Activated CD8-positive, alpha-beta T cell treated with anti-CD3 and anti-CD28 coated beads for 36 hours (primary cell): ENCODE results near the gene SYF2. TPM values are rescaled to one million over a fixed set of nuclear protein-coding genes. Genes with fewer than 3 reads are reported as not detected.

ENCODE experiments used
- ATAC-seq: fragments of 200-7000 bp; cut with Tn5 transposase; one replicate; pipeline ENCODE4 v1.10.0; 2021; ENCODE audit warnings: mild to moderate bottlenecking, moderate library complexity
- CTCF ChIA-PET: fragments of 350-600 bp; sonication (Branson Sonifier 250); formaldehyde crosslinking; loops from one replicate; lab custom pipeline; 2021; ENCODE audit warnings: antibody characterized with exemption; lab: Charles Lee
- POLR2A ChIA-PET: fragments of 350-600 bp; sonication (Branson Sonifier 250); formaldehyde crosslinking; loops from one replicate; lab custom pipeline; 2021; ENCODE audit warnings: antibody characterized with exemption; lab: Charles Lee
- DNase-seq: peaks from one replicate; pipeline ENCODE4 v3.0.0-alpha.2; 2020
- H3K27ac Mint-ChIP-seq: one replicate; pipeline ENCODE4 v1.8.0; 2021; ENCODE audit warnings: mild to moderate bottlenecking, mixed read lengths
- H3K27me3 Mint-ChIP-seq: one replicate; pipeline ENCODE4 v1.8.0; 2021; ENCODE audit warnings: mixed read lengths
- H3K36me3 Mint-ChIP-seq: one replicate; pipeline ENCODE4 v1.8.0; 2021; ENCODE audit warnings: low read depth, mixed read lengths
- H3K4me1 Mint-ChIP-seq: one replicate; pipeline ENCODE4 v1.8.0; 2021; ENCODE audit warnings: low read depth, mixed read lengths
- H3K4me3 Mint-ChIP-seq: one replicate; pipeline ENCODE4 v1.8.0; 2021; ENCODE audit warnings: mild to moderate bottlenecking, moderate library complexity, mixed read lengths
- H3K9me3 Mint-ChIP-seq: one replicate; pipeline ENCODE4 v1.8.0; 2021; ENCODE audit warnings: mixed read lengths
- intact Hi-C: fragments of 100-400 bp; cut with micrococcal nuclease; formaldehyde crosslinking; loops from one replicate; pipeline ENCODE4 v1.10.0; 2022
- total RNA-seq, 2 experiments: library from RNA; stranded (reverse); gene quantifications; one replicate each; pipeline ENCODE4 v1.2.3, GENCODE V29; 2021
- TF ChIP-seq, protein P1 (sequence below): fragments of 200-600 bp; IDR thresholded peaks from one replicate; pipeline ENCODE4 v1.8.0; 2022; ENCODE audit warnings: antibody characterized with exemption, mild to moderate bottlenecking

The SYF2 gene
- total RNA-seq, 2 experiments from 2014 or later = 35.7 to 39.6 TPM

DNA sequence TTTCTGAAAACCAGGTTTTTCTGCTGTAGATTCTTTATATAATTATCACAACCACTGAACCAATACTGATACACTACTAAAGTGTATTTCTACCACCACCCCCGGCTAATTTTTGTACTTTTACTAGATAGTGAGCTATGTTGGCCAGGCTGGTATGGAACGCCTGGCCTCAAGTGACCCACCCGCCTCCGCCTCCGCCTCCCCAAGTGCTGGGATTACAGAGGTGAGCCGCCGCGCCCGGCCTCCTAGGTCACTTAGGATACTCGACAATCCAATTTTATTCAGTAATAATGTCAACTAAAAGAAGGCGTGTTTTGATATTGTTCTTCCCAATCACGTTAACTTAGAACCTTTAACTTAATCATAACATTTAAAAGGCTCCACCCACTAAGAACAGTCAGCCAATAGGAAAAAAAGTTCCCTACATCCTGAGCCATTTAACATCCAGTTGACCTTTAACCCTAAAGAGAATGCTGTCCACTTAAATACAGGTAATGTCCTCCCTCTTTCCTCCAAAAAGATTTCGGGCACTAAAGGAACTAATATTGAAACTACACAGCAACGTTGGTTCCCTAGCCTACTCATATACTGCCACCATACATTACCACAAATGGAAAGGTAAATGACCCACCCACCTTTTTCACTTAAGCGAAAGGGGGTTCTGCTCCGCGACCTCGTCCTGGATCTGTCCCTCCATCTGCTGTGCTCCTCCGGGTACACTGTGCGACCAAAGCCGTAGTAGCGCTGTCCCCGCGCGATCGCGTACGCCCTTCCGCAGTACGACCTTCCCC, 13.7 kb upstream of the SYF2 start:
- POLR2A ChIA-PET = interaction anchor here (0.6 to 3.9 kb wide), 6 partner anchors 10 to 321 kb away, joined by 3 to 40 read pairs (median 4); partner anchors contain the start of gene SYF2

GRCh38 chr1:25245393-25245792, 13.1 kb upstream of the SYF2 start:
- CTCF ChIA-PET = interaction anchor here (0.6 kb wide), 1 partner anchor 44 kb away, joined by 3 read pairs; no protein-coding TSS in a partner anchor
- no peak for DNase-seq
- no peak for ATAC-seq
- intact Hi-C loops = loop anchor here (5.0 kb wide), 1 partner anchor 92 kb away; the partner anchor contains the start of gene TMEM50A
- no peaks in the 10 kb centered on the region for H3K27me3 Mint-ChIP-seq
- H3K4me3 Mint-ChIP-seq = peak overlapping the region; percentile 97
- no peaks in the 10 kb centered on the region for H3K9me3 Mint-ChIP-seq
- POLR2A ChIA-PET = interaction anchor here (0.6 to 3.9 kb wide), 6 partner anchors 9 to 320 kb away, joined by 3 to 40 read pairs (median 4); partner anchors contain the start of gene SYF2
- peaks cover 54% of the 10 kb centered on the region for H3K4me1 Mint-ChIP-seq
- peaks cover 53% of the 10 kb centered on the region for H3K36me3 Mint-ChIP-seq
- TF ChIP-seq, protein P1, sequence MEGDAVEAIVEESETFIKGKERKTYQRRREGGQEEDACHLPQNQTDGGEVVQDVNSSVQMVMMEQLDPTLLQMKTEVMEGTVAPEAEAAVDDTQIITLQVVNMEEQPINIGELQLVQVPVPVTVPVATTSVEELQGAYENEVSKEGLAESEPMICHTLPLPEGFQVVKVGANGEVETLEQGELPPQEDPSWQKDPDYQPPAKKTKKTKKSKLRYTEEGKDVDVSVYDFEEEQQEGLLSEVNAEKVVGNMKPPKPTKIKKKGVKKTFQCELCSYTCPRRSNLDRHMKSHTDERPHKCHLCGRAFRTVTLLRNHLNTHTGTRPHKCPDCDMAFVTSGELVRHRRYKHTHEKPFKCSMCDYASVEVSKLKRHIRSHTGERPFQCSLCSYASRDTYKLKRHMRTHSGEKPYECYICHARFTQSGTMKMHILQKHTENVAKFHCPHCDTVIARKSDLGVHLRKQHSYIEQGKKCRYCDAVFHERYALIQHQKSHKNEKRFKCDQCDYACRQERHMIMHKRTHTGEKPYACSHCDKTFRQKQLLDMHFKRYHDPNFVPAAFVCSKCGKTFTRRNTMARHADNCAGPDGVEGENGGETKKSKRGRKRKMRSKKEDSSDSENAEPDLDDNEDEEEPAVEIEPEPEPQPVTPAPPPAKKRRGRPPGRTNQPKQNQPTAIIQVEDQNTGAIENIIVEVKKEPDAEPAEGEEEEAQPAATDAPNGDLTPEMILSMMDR = no peak
- H3K27ac Mint-ChIP-seq = peak overlapping the region; percentile 98

More for the DNA sequence above, 13.7 kb upstream of the SYF2 start:
- DNase-seq (no peak), ATAC-seq (peak; percentile 3)
- peaks cover 50% of the 10 kb centered on the region for H3K4me1 Mint-ChIP-seq
- TF ChIP-seq, protein P1 = no peak
- CTCF ChIA-PET = no interaction called here
- H3K36me3 Mint-ChIP-seq = peaks cover 48% of the 10 kb centered on the region
- intact Hi-C loops = loop anchor here (5.0 kb wide), 1 partner anchor 91 kb away; the partner anchor contains the start of gene TMEM50A
- peak overlapping the region; percentile 97 for H3K4me3 Mint-ChIP-seq
- H3K27me3 Mint-ChIP-seq = no peaks in the 10 kb centered on the region
- peak overlapping the region; percentile 98 for H3K27ac Mint-ChIP-seq
- H3K9me3 Mint-ChIP-seq = no peaks in the 10 kb centered on the region

DNA sequence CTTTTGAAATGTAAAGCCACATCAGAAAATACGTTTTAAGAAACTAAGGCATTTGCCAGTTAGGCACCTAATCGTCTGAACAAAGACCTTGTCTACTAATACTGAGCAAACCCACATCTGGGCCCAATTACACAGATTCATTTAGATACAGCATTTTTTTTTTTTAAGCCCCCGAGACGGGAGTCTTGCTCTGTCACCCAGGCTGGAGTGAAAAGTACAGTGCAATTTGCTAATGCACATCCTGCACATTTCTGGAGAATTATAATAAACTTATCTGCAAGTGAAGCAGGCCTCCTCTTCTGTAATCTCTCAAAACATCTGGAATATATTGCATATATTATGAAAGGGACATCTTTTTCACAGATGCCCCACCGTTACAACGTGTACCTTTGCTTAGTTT, 11.6 kb upstream of the SYF2 start:
- no peak for ATAC-seq

GRCh38 chr1:25239681-25240541, 7.6 kb upstream of the SYF2 start:
- H3K27me3 Mint-ChIP-seq = no peaks in the 10 kb centered on the region
- no peaks in the 10 kb centered on the region for H3K9me3 Mint-ChIP-seq
- ATAC-seq = peak; percentile 91
- H3K27ac Mint-ChIP-seq = peak overlapping the region; percentile 98
- peaks cover 66% of the 10 kb centered on the region for H3K4me1 Mint-ChIP-seq
- CTCF ChIA-PET = interaction anchor here (0.8 to 1.5 kb wide), 8 partner anchors 9 to 392 kb away, joined by 3 to 5 read pairs (median 4); no protein-coding TSS in a partner anchor
- TF ChIP-seq, protein P1 = peak; percentile 47
- peak; percentile 95 for DNase-seq
- peaks cover 39% of the 10 kb centered on the region for H3K36me3 Mint-ChIP-seq
- POLR2A ChIA-PET = interaction anchor here (0.7 to 2.9 kb wide), 8 partner anchors 7 to 308 kb away, joined by 3 to 16 read pairs (median 3); partner anchors contain the start of gene SYF2
- intact Hi-C loops = no loop called here
- peak overlapping the region; percentile 93 for H3K4me3 Mint-ChIP-seq

More for the DNA sequence above, 11.6 kb upstream of the SYF2 start:
- peaks cover 67% of the 10 kb centered on the region for H3K4me1 Mint-ChIP-seq
- DNase-seq = no peak
- CTCF ChIA-PET = no interaction called here
- peak overlapping the region; percentile 41 for H3K27ac Mint-ChIP-seq
- TF ChIP-seq, protein P1 = no peak
- POLR2A ChIA-PET = interaction anchor here (3.9 kb wide), 1 partner anchor 11 kb away, joined by 40 read pairs; the partner anchor contains the start of gene SYF2
- no peaks in the 10 kb centered on the region for H3K9me3 Mint-ChIP-seq
- H3K4me3 Mint-ChIP-seq = no peak overlapping the region
- peaks cover 60% of the 10 kb centered on the region for H3K36me3 Mint-ChIP-seq
- intact Hi-C loops = no loop called here
- H3K27me3 Mint-ChIP-seq = no peaks in the 10 kb centered on the region
